ENCODE results near the gene RPS23.
A peak's percentile ranks its signal among the peaks of the same experiment; 100 is the strongest.

RPS23 gene

DNA sequence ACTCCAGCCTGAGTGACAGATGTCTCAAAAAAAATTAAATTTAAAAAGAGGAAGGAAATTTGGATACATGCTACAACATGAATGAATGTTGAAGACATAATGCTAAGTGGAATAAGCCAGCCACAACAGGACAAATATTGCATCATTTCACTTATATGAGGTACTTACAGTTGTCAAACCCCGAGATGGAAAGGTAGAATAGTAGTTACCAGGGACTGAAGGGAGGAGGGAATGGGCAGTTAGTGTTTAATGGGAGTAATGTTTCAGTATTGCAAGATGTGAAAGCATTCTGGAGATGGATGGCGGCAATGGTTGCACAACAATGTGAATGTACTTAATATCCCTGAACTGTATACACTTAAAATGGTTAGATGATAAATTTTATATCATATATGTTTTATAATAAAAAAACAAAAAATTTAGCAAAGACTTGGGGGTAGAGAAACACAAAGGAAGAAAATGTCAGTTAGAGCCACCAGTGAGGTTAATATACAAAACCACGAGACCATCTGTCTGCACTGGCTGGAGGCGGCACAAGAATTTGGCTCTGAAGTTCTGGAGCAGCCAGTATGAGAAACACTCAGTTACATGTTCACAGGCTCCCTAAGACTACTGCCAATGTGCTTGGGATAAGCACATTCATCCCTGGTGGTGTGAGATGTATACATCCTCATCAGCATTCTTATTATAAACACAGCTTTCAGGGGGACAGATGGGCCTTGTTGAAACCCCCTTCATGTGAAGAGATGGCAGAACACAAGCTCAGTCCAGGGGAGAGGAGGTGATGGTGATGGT, 37.0 kb upstream of the RPS23 start:
- WGBS (ENCODE audit: insufficient coverage) = 0% methylated on average over 2 of the region's 4 CpGs
- Histone ChIP-seq H3K36me3 (ENCODE audit: control insufficient read depth in 4 of 4, insufficient read depth in 4 of 4, low read length in 3 of 4) (no peaks in the 10 kb centered on the region), H3K9me3 (ENCODE audit: control extremely low read depth in 1 of 5, control insufficient read depth in 4 of 5, insufficient read depth in 2 of 5, low read depth in 1 of 5, low read length in 4 of 5) (no peaks in the 10 kb centered on the region), H3K4me1 (ENCODE audit: control extremely low read depth in 1 of 4, control insufficient read depth in 4 of 4, insufficient read depth in 4 of 4, low read length in 3 of 4) (peaks cover 9 to 41% (median 26%) of the 10 kb centered on the region in 4 experiments), H3K27ac (ENCODE audit: insufficient read depth in 1 of 2, low read depth in 1 of 2, low read length in 2 of 2, poor library complexity in 1 of 2, severe bottlenecking in 2 of 2) (no peak overlapping the region), H3K27me3 (replicated peaks in 2 of 5; ENCODE audit: control insufficient read depth in 4 of 5, insufficient read depth in 5 of 5, low read length in 4 of 5) (no peaks in the 10 kb centered on the region), H3K4me3 (ENCODE audit: control insufficient read depth in 1 of 7, extremely low read depth in 1 of 7, insufficient read depth in 4 of 7, low read depth in 2 of 7, low read length in 6 of 7) (no peak overlapping the region)
- CTCF ChIA-PET = interaction anchor here (1.5 kb wide), 1 partner anchor 16 kb away, joined by 3 read pairs; no protein-coding TSS in a partner anchor
- POLR2A ChIA-PET = no interaction called here
- peak in 2 of 3 donors; percentile 54 to 69 for DNase-seq

DNA sequence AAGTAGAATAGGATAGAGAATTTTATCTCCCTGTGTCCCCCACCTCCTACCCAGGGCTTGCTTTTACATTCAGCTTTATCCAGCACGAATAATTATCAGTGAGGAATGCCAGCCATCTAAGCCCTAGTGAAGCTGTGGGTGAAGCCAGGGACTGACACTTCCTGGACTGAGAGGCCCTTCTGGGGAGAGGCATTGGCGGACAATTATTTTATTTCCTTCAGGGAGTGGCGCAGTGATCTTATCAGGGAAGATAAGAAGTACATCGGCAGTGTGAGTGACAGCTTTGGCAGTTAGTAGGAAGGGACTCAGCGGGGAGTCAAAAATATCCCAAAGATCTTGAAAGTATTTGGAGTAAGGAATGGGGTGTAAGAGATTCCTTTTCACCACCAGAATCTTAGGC, 34.9 kb upstream of the RPS23 start:
- H3K36me3 ChIP-seq (ENCODE audit: control insufficient read depth in 4 of 4, insufficient read depth in 4 of 4, low read length in 3 of 4) = no peaks in the 10 kb centered on the region
- no peak overlapping the region for H3K27ac ChIP-seq (ENCODE audit: insufficient read depth in 1 of 2, low read depth in 1 of 2, low read length in 2 of 2, poor library complexity in 1 of 2, severe bottlenecking in 2 of 2)
- ChIA-PET CTCF (interaction anchor here (0.9 to 2.7 kb wide), 8 partner anchors 9 to 1230 kb away, joined by 3 to 19 read pairs (median 3); no protein-coding TSS in a partner anchor), POLR2A (no interaction called here)
- H3K4me3 ChIP-seq (ENCODE audit: control insufficient read depth in 1 of 7, extremely low read depth in 1 of 7, insufficient read depth in 4 of 7, low read depth in 2 of 7, low read length in 6 of 7) = no peak overlapping the region
- 20% methylated on average over 5 of the region's 5 CpGs for WGBS (ENCODE audit: insufficient coverage)
- peaks cover 0 to 3% (median 0%) of the 10 kb centered on the region in 5 experiments for H3K9me3 ChIP-seq (ENCODE audit: control extremely low read depth in 1 of 5, control insufficient read depth in 4 of 5, insufficient read depth in 2 of 5, low read depth in 1 of 5, low read length in 4 of 5)
- peak in 1 of 3 donors; percentile 22 for DNase-seq
- H3K27me3 ChIP-seq (replicated peaks in 2 of 5; ENCODE audit: control insufficient read depth in 4 of 5, insufficient read depth in 5 of 5, low read length in 4 of 5) = no peaks in the 10 kb centered on the region
- peaks cover 9 to 44% (median 26%) of the 10 kb centered on the region in 4 experiments for H3K4me1 ChIP-seq (ENCODE audit: control extremely low read depth in 1 of 4, control insufficient read depth in 4 of 4, insufficient read depth in 4 of 4, low read length in 3 of 4)

DNA sequence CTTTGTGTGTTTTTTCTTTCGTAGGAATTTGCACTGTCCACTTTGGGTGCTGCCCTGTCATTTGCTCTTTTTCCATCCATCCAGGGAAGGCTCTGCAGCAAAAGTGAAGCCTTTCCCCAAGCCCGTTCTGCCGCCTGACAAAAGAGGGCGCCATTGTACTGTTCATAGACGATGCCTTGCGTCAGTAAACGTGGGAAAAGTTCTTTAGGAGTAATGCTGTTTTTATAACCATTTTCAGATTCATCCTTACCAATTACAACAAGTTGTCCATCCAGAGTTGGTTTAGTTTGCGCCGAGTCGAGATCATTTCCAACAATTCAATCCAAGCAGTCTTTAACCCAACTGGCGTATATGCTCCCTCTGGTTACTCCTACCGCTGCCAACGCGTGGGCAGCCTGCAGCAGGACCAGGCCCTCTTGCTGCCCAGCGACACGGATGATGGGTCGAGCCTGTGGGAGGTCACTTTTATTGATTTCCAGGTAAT, 34.3 kb upstream of the RPS23 start:
- H3K27me3 ChIP-seq (replicated peaks in 2 of 5; ENCODE audit: control insufficient read depth in 4 of 5, insufficient read depth in 5 of 5, low read length in 4 of 5) = no peaks in the 10 kb centered on the region
- no peak overlapping the region for H3K27ac ChIP-seq (ENCODE audit: insufficient read depth in 1 of 2, low read depth in 1 of 2, low read length in 2 of 2, poor library complexity in 1 of 2, severe bottlenecking in 2 of 2)
- peaks cover 0 to 3% (median 0%) of the 10 kb centered on the region in 5 experiments for H3K9me3 ChIP-seq (ENCODE audit: control extremely low read depth in 1 of 5, control insufficient read depth in 4 of 5, insufficient read depth in 2 of 5, low read depth in 1 of 5, low read length in 4 of 5)
- H3K36me3 ChIP-seq (ENCODE audit: control insufficient read depth in 4 of 4, insufficient read depth in 4 of 4, low read length in 3 of 4) = no peaks in the 10 kb centered on the region
- WGBS (ENCODE audit: insufficient coverage) = 80% methylated on average over 11 of the region's 17 CpGs
- DNase-seq = peak; percentile 62 to 70 (median 64)
- ChIA-PET CTCF (interaction anchor here (0.8 to 3.0 kb wide), 13 partner anchors 9 to 1250 kb away, joined by 3 to 19 read pairs (median 3); no protein-coding TSS in a partner anchor), POLR2A (no interaction called here)
- H3K4me1 ChIP-seq (ENCODE audit: control extremely low read depth in 1 of 4, control insufficient read depth in 4 of 4, insufficient read depth in 4 of 4, low read length in 3 of 4) = peaks cover 9 to 44% (median 26%) of the 10 kb centered on the region in 4 experiments
- no peak overlapping the region for H3K4me3 ChIP-seq (ENCODE audit: control insufficient read depth in 1 of 7, extremely low read depth in 1 of 7, insufficient read depth in 4 of 7, low read depth in 2 of 7, low read length in 6 of 7)

DNA sequence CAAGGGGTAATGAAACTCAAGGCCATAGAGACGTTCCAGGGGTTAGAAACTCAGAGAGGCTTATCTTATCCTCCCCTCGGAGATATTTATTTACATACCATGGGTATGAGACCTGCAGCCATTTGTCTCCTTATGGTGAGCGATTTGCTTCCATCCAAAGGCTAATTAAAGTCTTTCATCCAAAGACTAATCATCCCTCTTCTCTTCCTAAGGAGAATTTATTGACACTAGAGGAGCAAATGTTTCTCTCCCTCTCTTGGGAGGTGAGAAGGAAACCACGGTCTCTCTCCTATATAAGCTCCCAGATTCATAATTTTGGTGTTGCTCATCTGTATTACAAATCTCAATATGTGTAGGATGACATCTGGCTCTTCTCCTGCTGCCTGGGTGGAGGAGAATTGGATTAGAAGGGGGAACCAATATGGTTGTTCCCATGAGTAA, 31.0 kb upstream of the RPS23 start:
- H3K36me3 ChIP-seq (ENCODE audit: control insufficient read depth in 4 of 4, insufficient read depth in 4 of 4, low read length in 3 of 4) = no peaks in the 10 kb centered on the region
- no peak overlapping the region for H3K27ac ChIP-seq (ENCODE audit: insufficient read depth in 1 of 2, low read depth in 1 of 2, low read length in 2 of 2, poor library complexity in 1 of 2, severe bottlenecking in 2 of 2)
- ChIA-PET POLR2A (no interaction called here), CTCF (no interaction called here)
- no peaks in the 10 kb centered on the region for H3K27me3 ChIP-seq (replicated peaks in 2 of 5; ENCODE audit: control insufficient read depth in 4 of 5, insufficient read depth in 5 of 5, low read length in 4 of 5)
- no peak overlapping the region for H3K4me3 ChIP-seq (ENCODE audit: control insufficient read depth in 1 of 7, extremely low read depth in 1 of 7, insufficient read depth in 4 of 7, low read depth in 2 of 7, low read length in 6 of 7)
- H3K9me3 ChIP-seq (ENCODE audit: control extremely low read depth in 1 of 5, control insufficient read depth in 4 of 5, insufficient read depth in 2 of 5, low read depth in 1 of 5, low read length in 4 of 5) = peaks cover 0 to 3% (median 0%) of the 10 kb centered on the region in 5 experiments
- no peak for DNase-seq
- 100% methylated on average over 2 of the region's 4 CpGs for WGBS (ENCODE audit: insufficient coverage)
- H3K4me1 ChIP-seq (ENCODE audit: control extremely low read depth in 1 of 4, control insufficient read depth in 4 of 4, insufficient read depth in 4 of 4, low read length in 3 of 4) = peaks cover 0 to 29% (median 18%) of the 10 kb centered on the region in 4 experiments

DNA sequence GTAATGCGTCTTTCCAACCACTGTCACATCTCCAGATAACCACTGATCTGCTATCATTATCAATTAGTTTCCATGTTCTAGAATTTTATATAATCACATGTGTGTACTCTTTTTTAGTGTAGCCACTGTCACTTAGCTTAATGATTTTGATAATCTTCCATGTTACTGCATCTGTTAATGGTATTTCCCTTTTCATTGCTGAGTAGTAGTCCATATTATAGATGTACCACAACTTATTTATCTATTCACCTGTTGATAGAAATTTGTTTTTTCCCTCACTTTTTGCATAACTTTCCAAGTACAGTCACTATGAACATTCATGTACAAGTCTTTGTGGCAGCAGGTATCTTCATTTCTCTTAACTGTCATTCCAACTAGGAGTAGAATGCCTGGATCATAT, 30.3 kb upstream of the RPS23 start:
- ChIA-PET POLR2A (no interaction called here), CTCF (interaction anchor here (1.0 kb wide), 1 partner anchor 23 kb away, joined by 3 read pairs; no protein-coding TSS in a partner anchor)
- H3K27me3 ChIP-seq (replicated peaks in 2 of 5; ENCODE audit: control insufficient read depth in 4 of 5, insufficient read depth in 5 of 5, low read length in 4 of 5) = no peaks in the 10 kb centered on the region
- H3K9me3 ChIP-seq (ENCODE audit: control extremely low read depth in 1 of 5, control insufficient read depth in 4 of 5, insufficient read depth in 2 of 5, low read depth in 1 of 5, low read length in 4 of 5) = peaks cover 0 to 3% (median 0%) of the 10 kb centered on the region in 5 experiments
- H3K4me1 ChIP-seq (ENCODE audit: control extremely low read depth in 1 of 4, control insufficient read depth in 4 of 4, insufficient read depth in 4 of 4, low read length in 3 of 4) = peaks cover 0 to 26% (median 18%) of the 10 kb centered on the region in 4 experiments
- WGBS (ENCODE audit: insufficient coverage) = no CpG with 5 or more reads among the region's 1 CpG
- H3K27ac ChIP-seq (ENCODE audit: insufficient read depth in 1 of 2, low read depth in 1 of 2, low read length in 2 of 2, poor library complexity in 1 of 2, severe bottlenecking in 2 of 2) = no peak overlapping the region
- H3K4me3 ChIP-seq (ENCODE audit: control insufficient read depth in 1 of 7, extremely low read depth in 1 of 7, insufficient read depth in 4 of 7, low read depth in 2 of 7, low read length in 6 of 7) = no peak overlapping the region
- no peak for DNase-seq
- no peaks in the 10 kb centered on the region for H3K36me3 ChIP-seq (ENCODE audit: control insufficient read depth in 4 of 4, insufficient read depth in 4 of 4, low read length in 3 of 4)

DNA sequence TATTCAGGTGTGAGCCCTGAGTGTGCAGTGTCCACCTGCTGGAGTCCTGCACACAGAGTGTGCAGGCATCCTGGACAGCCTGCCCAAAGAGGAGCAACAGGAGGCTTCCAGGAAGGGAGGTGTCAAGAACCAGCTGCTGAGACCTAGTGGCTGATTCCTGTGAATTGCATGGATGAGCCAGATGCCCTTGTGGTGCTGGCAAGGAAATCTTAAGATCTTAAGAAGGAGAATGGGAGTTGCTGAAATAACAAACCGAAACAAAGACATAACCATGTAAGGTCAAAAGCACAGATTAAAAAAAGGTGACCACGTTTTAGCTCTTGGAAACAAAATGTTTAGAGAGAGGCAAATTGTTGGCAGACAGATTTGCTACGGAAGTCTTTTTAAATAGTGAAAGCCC, 29.3 kb upstream of the RPS23 start:
- no peak overlapping the region for H3K4me3 ChIP-seq (ENCODE audit: control insufficient read depth in 1 of 7, extremely low read depth in 1 of 7, insufficient read depth in 4 of 7, low read depth in 2 of 7, low read length in 6 of 7)
- POLR2A ChIA-PET = no interaction called here
- CTCF ChIA-PET = interaction anchor here (1.0 kb wide), 1 partner anchor 24 kb away, joined by 3 read pairs; no protein-coding TSS in a partner anchor
- DNase-seq = no peak
- H3K36me3 ChIP-seq (ENCODE audit: control insufficient read depth in 4 of 4, insufficient read depth in 4 of 4, low read length in 3 of 4) = no peaks in the 10 kb centered on the region
- H3K27ac ChIP-seq (ENCODE audit: insufficient read depth in 1 of 2, low read depth in 1 of 2, low read length in 2 of 2, poor library complexity in 1 of 2, severe bottlenecking in 2 of 2) = no peak overlapping the region
- peaks cover 0 to 3% (median 0%) of the 10 kb centered on the region in 5 experiments for H3K9me3 ChIP-seq (ENCODE audit: control extremely low read depth in 1 of 5, control insufficient read depth in 4 of 5, insufficient read depth in 2 of 5, low read depth in 1 of 5, low read length in 4 of 5)
- peaks cover 0 to 17% (median 9%) of the 10 kb centered on the region in 4 experiments for H3K4me1 ChIP-seq (ENCODE audit: control extremely low read depth in 1 of 4, control insufficient read depth in 4 of 4, insufficient read depth in 4 of 4, low read length in 3 of 4)
- no peaks in the 10 kb centered on the region for H3K27me3 ChIP-seq (replicated peaks in 2 of 5; ENCODE audit: control insufficient read depth in 4 of 5, insufficient read depth in 5 of 5, low read length in 4 of 5)
- 100% methylated on average over 1 of the region's 3 CpGs for WGBS (ENCODE audit: insufficient coverage)

DNA sequence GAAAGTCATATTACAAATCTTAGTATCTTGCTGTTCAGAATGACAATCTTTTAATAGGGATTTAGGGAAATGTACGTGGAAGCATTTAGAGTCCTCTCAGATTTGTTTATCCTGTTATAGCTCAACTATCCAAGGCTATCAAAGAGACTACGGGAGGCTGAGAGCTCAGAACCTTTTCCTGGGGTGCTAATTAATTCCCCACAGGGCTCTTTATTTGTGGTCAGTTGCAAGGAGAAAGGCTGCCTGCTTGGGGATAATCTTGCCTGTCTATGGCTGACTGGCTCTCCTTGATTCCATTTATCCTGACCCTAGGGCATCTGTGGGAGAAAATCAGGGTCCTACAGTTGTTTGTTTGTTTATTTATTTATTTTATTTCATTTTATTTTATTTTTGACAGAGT, 28.0 kb upstream of the RPS23 start:
- ChIA-PET CTCF (interaction anchor here (0.6 kb wide), 1 partner anchor 481 kb away, joined by 3 read pairs; no protein-coding TSS in a partner anchor), POLR2A (interaction anchor here (0.7 kb wide), 1 partner anchor 893 kb away, joined by 3 read pairs; no protein-coding TSS in a partner anchor)
- Histone ChIP-seq H3K4me3 (ENCODE audit: control insufficient read depth in 1 of 7, extremely low read depth in 1 of 7, insufficient read depth in 4 of 7, low read depth in 2 of 7, low read length in 6 of 7) (no peak overlapping the region), H3K27ac (ENCODE audit: insufficient read depth in 1 of 2, low read depth in 1 of 2, low read length in 2 of 2, poor library complexity in 1 of 2, severe bottlenecking in 2 of 2) (no peak overlapping the region), H3K9me3 (ENCODE audit: control extremely low read depth in 1 of 5, control insufficient read depth in 4 of 5, insufficient read depth in 2 of 5, low read depth in 1 of 5, low read length in 4 of 5) (peaks cover 0 to 3% (median 0%) of the 10 kb centered on the region in 5 experiments), H3K27me3 (replicated peaks in 2 of 5; ENCODE audit: control insufficient read depth in 4 of 5, insufficient read depth in 5 of 5, low read length in 4 of 5) (no peaks in the 10 kb centered on the region), H3K36me3 (ENCODE audit: control insufficient read depth in 4 of 4, insufficient read depth in 4 of 4, low read length in 3 of 4) (no peaks in the 10 kb centered on the region), H3K4me1 (ENCODE audit: control extremely low read depth in 1 of 4, control insufficient read depth in 4 of 4, insufficient read depth in 4 of 4, low read length in 3 of 4) (peaks cover 0 to 12% (median 7%) of the 10 kb centered on the region in 4 experiments)
- 100% methylated on average over 1 of the region's 2 CpGs for WGBS (ENCODE audit: insufficient coverage)
- DNase-seq = no peak
